NK-92 (cell line): ENCODE results near the gene SPATA9.
"Not testable (repeated sequence)": the region's sequence is repeated elsewhere in the genome, so short reads cannot be mapped to it uniquely, and the experiment has no call there.

ENCODE experiments used
- DNase-seq: peaks from one replicate; lab custom pipeline; 2025; ENCODE audit not compliant: unreplicated experiment; lab: John Stamatoyannopoulos, UW

Gene SPATA9

GRCh38 chr5:95718203-95718602 is 35.4 kb upstream of the SPATA9 start:
- DNase-seq, result no peak

DNA sequence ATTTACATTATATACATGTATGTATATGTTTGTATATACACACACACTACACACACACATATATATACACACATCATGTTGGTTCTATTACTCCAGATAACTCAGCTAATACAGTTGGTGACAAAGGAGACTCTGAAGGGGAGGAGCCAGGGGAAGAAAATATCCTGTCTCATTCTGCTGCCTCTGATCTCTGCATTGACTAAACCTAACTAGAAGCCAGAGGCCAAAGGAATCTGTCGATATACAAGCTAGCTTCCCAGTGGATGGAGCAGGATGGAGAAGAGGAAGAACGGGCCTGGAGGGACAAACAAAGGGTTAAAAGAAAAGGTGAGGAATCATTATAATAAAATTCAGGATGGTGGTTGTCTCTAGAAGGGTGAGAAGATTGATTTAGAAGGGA is 34.6 kb upstream of the SPATA9 start:
- no peak for DNase-seq

GRCh38 chr5:95715799-95716461 is 33.1 kb upstream of the SPATA9 start:
- DNase-seq, result no peak

GRCh38 chr5:95713960-95714710 is 31.3 kb upstream of the SPATA9 start:
- no peak for DNase-seq

GRCh38 chr5:95713246-95713645 is 30.5 kb upstream of the SPATA9 start:
- not testable (repeated sequence) for DNase-seq

DNA sequence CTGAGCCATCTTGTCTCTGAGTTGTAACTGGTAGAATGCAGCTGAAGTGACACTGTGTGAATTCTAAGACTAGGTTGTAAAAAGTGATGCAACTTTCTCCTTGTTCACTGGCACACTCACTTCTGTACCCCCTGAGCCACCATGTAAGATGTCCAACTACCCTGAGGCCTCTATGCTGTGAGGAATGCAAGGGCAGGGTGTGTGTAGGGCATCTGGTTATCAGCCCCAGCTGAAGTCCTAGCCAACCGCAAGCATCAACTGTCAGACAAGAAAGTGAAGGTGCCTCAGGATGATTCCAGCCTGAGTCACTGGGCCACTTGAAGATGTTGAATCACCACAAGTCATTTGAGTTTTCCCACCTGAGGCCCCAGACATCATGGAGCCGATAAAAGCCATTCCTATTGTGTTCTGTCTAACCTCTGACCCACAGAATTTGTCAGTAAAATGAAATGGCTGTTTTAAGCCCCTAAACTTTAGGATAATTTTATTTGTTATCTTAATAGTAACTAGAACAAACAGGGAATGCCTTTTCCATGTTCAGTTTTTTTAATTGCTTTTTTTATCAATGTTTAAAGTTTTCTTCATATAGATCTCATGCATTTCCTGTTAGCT is 29.7 kb upstream of the SPATA9 start:
- DNase-seq, result no peak

GRCh38 chr5:95711501-95712346 is 28.9 kb upstream of the SPATA9 start:
- no peak for DNase-seq

GRCh38 chr5:95710651-95711500 is 28.1 kb upstream of the SPATA9 start:
- DNase-seq, result not testable (repeated sequence)

- DNase-seq, result no peak
Measured at GRCh38 chr5:95709967-95710650, 27.3 kb upstream of the SPATA9 start.

DNA sequence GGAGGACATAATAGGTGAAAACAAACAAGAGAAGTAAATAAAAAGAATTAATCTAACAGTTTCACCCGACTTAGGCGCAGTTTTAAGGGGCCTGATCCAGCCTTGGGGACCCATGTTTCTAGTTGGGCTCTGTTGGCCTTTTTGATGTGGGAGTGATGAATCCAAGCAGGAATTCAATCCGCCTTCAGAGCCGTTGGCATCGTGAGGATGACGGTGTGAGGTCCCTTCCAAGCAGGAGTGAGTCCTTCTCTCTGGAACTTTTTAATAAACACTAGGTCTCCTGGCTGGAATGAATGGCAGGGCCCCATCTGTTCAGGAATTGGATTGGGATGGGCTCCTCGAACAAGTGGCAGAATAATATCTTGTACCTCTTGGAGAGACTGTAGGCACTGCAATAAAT is 26.1 kb upstream of the SPATA9 start:
- DNase-seq, result no peak

DNA sequence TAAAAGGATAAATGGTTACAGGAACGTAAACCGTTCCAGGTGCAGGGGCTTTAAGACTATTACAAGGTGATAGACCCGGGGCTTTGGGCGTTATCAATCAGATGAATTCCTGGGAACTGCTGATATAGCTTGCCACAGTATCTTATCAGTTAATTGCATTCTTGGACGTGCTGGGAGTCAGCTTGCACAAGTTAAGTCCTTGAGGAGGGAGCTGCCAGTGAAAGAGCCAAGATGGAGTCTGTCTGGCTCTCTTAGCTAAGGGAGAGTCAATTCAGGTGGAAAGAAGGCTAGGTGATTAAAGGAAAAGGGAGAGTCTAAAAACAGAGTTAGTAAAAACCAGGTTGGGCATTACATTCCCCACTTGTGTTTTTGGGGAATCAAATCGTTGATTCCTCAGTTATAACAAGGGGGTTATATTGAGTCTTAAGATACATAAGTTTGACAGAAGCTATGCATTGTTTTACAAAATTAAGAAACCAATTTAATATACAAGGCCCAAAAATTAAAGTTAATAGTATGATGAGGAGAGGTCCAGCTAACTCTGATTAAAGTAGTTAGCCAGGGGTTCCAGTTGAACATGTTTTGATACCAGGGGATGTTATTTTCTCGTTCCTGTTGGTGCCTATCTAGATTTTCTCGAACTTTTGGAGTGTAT is 24.9 kb upstream of the SPATA9 start:
- not testable (repeated sequence) for DNase-seq

DNA sequence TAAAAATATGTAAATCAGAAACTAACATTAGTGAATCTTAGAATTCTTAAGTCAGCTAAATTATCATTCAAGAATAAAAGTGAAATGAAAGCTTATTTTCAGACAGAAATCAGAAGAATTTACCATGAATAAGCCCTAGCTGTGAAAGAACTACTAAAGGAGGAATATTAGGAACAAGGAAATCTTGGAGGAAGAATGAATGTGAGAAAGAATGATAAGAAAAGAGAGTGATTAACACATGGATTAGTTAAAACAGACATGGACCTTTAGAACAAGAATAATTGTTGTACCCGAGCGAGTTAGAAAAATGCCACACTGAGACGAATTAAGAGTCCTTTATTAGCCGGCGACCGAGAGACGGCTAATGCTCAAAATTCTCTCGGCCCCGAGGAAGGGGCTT is 24.3 kb upstream of the SPATA9 start:
- no peak for DNase-seq

GRCh38 chr5:95706196-95706595 is 23.4 kb upstream of the SPATA9 start:
- DNase-seq, result not testable (repeated sequence)

- DNase-seq, result no peak
Measured at GRCh38 chr5:95704150-95704549, 21.4 kb upstream of the SPATA9 start.

GRCh38 chr5:95701074-95701473 is 18.3 kb upstream of the SPATA9 start:
- DNase-seq, result no peak

DNA sequence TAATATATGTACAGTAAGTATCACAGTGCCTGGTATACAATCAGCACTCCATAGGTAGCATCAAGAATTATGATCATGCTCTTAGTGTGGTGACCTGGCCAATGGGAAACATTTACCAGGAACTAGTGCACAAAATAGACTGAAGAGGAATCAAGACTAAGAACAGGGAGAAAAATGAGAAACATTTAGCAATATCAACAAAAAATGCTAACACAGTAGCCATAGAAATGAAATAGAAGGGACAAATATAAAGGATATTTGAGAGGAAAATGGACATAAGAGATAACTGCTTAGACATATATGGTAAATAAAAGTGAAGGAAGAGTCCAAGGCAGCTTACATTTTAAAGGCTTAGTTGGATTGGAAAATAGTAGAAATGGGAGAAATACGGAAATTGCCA is 16.5 kb upstream of the SPATA9 start:
- no peak for DNase-seq

DNA sequence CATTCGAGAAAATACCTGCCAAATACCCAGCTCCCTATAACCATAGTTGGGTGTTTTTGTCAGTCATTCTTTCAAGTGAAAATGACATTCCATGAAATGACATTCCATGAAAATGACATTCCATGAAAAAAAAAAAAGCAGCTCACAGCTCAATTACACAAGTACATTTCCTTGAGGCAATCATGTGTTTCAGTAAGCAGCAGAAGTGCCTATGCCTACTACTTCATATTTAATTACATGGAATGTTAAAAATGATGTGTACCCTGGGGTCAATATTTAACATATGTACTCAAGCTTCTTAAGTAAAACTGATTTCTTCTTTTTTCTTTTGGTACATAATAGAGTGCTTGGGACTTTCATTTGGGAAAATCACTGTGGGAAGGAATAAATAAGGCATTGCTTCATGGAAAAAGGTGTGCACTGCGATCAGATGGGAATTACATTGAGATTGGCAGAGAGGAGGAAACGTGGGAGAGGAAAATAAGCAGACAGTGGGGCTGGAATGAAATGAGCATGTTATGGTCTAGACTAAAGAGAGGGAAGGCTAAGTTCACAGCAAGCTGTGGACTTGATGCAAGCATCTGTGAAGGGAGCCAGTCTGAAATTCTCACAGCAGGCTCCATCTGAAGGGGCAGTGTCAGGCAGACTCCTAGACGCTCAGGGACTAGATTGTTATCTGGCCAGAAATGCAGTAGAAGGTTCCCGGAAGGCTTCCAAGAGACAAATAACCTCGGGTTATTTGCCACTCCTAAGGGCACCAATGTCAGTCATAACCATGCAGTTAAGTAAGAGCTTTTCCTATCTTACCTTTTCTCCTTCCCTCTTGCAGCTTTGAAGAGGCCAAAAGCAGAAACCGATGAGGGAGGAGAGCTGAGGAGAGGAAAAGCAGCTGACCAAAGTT is 15.2 kb upstream of the SPATA9 start:
- DNase-seq, result no peak

DNA sequence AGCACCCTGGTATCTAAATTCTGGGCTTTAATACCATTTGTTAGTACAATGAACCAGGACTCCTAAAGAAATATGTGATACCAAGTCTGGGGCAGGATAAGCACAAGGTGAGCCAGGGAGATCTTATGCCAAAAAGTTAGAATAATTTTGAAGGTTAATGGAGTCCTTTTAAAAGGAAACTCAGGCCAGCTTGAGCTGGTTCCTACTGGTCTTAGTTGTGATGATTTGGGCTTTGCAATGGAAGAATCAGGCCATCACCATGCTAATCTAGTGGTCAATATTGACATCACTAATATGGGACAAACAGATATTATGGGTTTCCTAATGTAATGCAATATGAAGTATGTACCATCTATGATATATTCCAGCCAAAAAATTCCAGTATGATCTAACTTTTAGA is 7.5 kb upstream of the SPATA9 start:
- no peak for DNase-seq
